H9 (cell line): ENCODE results near the gene ZNF408. TPM values are rescaled to one million over a fixed set of nuclear protein-coding genes. Genes with fewer than 3 reads are reported as not detected.

Experiments
- DNase-seq: peaks from one replicate; pipeline ENCODE4 v3.0.0-alpha.2; 2017
- H2AFZ ChIP-seq: one replicate; pipeline ENCODE4 v1.6.1; 2013; ENCODE audit warnings: mild to moderate bottlenecking, low read length, control low read depth, moderate library complexity
- H2AK5ac ChIP-seq: 2 replicates; pipeline ENCODE4 v1.6.1; 2013; ENCODE audit warnings: low read length, control low read depth, mixed read lengths; ENCODE audit not compliant: insufficient read length
- H2BK120ac ChIP-seq: one replicate; pipeline ENCODE4 v1.6.1; 2013; ENCODE audit warnings: low read depth, mild to moderate bottlenecking, low read length, control low read depth, inconsistent platforms; ENCODE audit not compliant: poor library complexity, severe bottlenecking
- H2BK12ac ChIP-seq: 2 replicates; pipeline ENCODE4 v1.6.1; 2013; ENCODE audit warnings: low read length, control low read depth, mixed read lengths, low read depth; ENCODE audit not compliant: insufficient read length
- H2BK15ac ChIP-seq: 2 replicates; pipeline ENCODE4 v1.6.1; 2013; ENCODE audit warnings: low read depth, low read length, control low read depth
- H2BK20ac ChIP-seq: one replicate; pipeline ENCODE4 v1.6.1; 2013; ENCODE audit warnings: low read depth, mild to moderate bottlenecking, low read length, control low read depth, inconsistent platforms; ENCODE audit not compliant: poor library complexity, severe bottlenecking
- H2BK5ac ChIP-seq: 2 replicates; pipeline ENCODE4 v1.6.1; 2013; ENCODE audit warnings: low read length, control low read depth, mixed read lengths; ENCODE audit not compliant: insufficient read length
- H3K14ac ChIP-seq: 2 replicates; pipeline ENCODE4 v1.6.1; 2013; ENCODE audit warnings: low read length, control low read depth; ENCODE audit not compliant: insufficient read depth
- H3K18ac ChIP-seq: 2 replicates; pipeline ENCODE4 v1.6.1; 2013; ENCODE audit warnings: low read depth, mild to moderate bottlenecking, mixed read lengths, low read length, control low read depth; ENCODE audit not compliant: insufficient read length
- H3K23ac ChIP-seq: 2 replicates; pipeline ENCODE4 v1.6.1; 2013; ENCODE audit warnings: low read length, control low read depth, mixed read lengths, low read depth; ENCODE audit not compliant: insufficient read length
- H3K23me2 ChIP-seq: 2 replicates; pipeline ENCODE4 v1.6.1; 2013; ENCODE audit warnings: low read depth, mild to moderate bottlenecking, mixed read lengths, low read length, control low read depth; ENCODE audit not compliant: insufficient read length, poor library complexity, severe bottlenecking
- H3K27ac ChIP-seq: 2 replicates; pipeline ENCODE4 v1.5.1; 2013; ENCODE audit warnings: low read length, control low read depth, mixed read lengths, low read depth; ENCODE audit not compliant: insufficient read length
- H3K27me3 ChIP-seq: 2 replicates; pipeline ENCODE4 v1.6.1; 2013; ENCODE audit warnings: low read length, control low read depth, inconsistent platforms; ENCODE audit not compliant: insufficient read depth
- H3K4ac ChIP-seq: 2 replicates; pipeline ENCODE4 v1.6.1; 2013; ENCODE audit warnings: low read depth, mild to moderate bottlenecking, control low read depth, inconsistent platforms, low read length, moderate library complexity
- H3K4me1 ChIP-seq: 2 replicates; pipeline ENCODE4 v1.6.1; 2013; ENCODE audit warnings: low read length, control low read depth, inconsistent platforms; ENCODE audit not compliant: insufficient read depth
- H3K4me2 ChIP-seq: 2 replicates; pipeline ENCODE4 v1.6.1; 2013; ENCODE audit warnings: low read length, control low read depth, mixed read lengths; ENCODE audit not compliant: insufficient read length, insufficient read depth
- H3K56ac ChIP-seq: 2 replicates; pipeline ENCODE4 v1.6.1; 2013; ENCODE audit warnings: low read depth, mild to moderate bottlenecking, mixed read lengths, low read length, control low read depth; ENCODE audit not compliant: insufficient read length
- H3K79me1 ChIP-seq: 2 replicates; pipeline ENCODE4 v1.6.1; 2013; ENCODE audit warnings: low read depth, mild to moderate bottlenecking, moderate library complexity, low read length, control low read depth, inconsistent platforms; ENCODE audit not compliant: insufficient read depth, poor library complexity, severe bottlenecking
- H3K79me2 ChIP-seq: 2 replicates; pipeline ENCODE4 v1.6.1; 2013; ENCODE audit warnings: low read length, control low read depth, inconsistent platforms; ENCODE audit not compliant: insufficient read depth
- H3K9ac ChIP-seq: 2 replicates; pipeline ENCODE4 v1.6.1; 2013; ENCODE audit warnings: low read length, control low read depth, mixed read lengths; ENCODE audit not compliant: insufficient read length; ENCODE audit errors: extremely low read depth
- H3K9me3 ChIP-seq: one replicate; pipeline ENCODE4 v1.6.1; 2013; ENCODE audit warnings: low read depth, low read length, inconsistent platforms; ENCODE audit not compliant: control insufficient read depth
- H3T11ph ChIP-seq: one replicate; pipeline ENCODE4 v1.6.1; 2013; ENCODE audit warnings: mild to moderate bottlenecking, low read length, control low read depth, inconsistent platforms
- H4K20me1 ChIP-seq: one replicate; pipeline ENCODE4 v1.6.1; 2013; ENCODE audit not compliant: control insufficient read depth, insufficient read length, insufficient read depth
- H4K5ac ChIP-seq: 2 replicates; pipeline ENCODE4 v1.6.1; 2013; ENCODE audit warnings: low read depth, mild to moderate bottlenecking, mixed read lengths, low read length, control low read depth; ENCODE audit not compliant: insufficient read length
- H4K8ac ChIP-seq: replicated peaks from 2 replicates; pipeline ENCODE4 v1.6.1; 2013; ENCODE audit warnings: low read length, control low read depth, mixed read lengths, low read depth; ENCODE audit not compliant: insufficient read length
- H4K91ac ChIP-seq: 2 replicates; pipeline ENCODE4 v1.6.1; 2013; ENCODE audit warnings: low read depth, mild to moderate bottlenecking, moderate library complexity, mixed read lengths, low read length, control low read depth; ENCODE audit not compliant: insufficient read length
- H3K27ac Mint-ChIP-seq, 3 experiments: 2 replicates in 2 of 3; 3 replicates in 1 of 3; pipeline ENCODE4 v1.8.0; 2020 to 2021; ENCODE audit warnings: mixed read lengths in 3 of 3, mild to moderate bottlenecking in 1 of 3, moderate library complexity in 1 of 3
- H3K27me3 Mint-ChIP-seq: 2 replicates; pipeline ENCODE4 v1.8.0; 2021; ENCODE audit warnings: low read depth, mild to moderate bottlenecking, moderate library complexity, mixed read lengths
- H3K36me3 Mint-ChIP-seq, 3 experiments: 2 replicates in 2 of 3; 3 replicates in 1 of 3; pipeline ENCODE4 v1.8.0; 2020 to 2021; ENCODE audit warnings: low read depth in 3 of 3, mixed read lengths in 3 of 3; ENCODE audit not compliant: insufficient read depth in 1 of 3
- H3K4me1 Mint-ChIP-seq, 2 experiments: 2 replicates each; pipeline ENCODE4 v1.8.0; 2020; ENCODE audit warnings: mixed read lengths in 2 of 2
- H3K4me3 Mint-ChIP-seq, 2 experiments: 2 replicates in 1 of 2; 3 replicates in 1 of 2; pipeline ENCODE4 v1.8.0; 2020 to 2021; ENCODE audit warnings: mild to moderate bottlenecking in 2 of 2, mixed read lengths in 2 of 2, moderate library complexity in 1 of 2
- H3K9me3 Mint-ChIP-seq, 2 experiments: 2 replicates in 1 of 2; 3 replicates in 1 of 2; pipeline ENCODE4 v1.8.0; 2020; ENCODE audit warnings: mild to moderate bottlenecking in 2 of 2, mixed read lengths in 2 of 2, moderate library complexity in 1 of 2
- WGBS: extraction: QIAGEN DNeasy Blood & Tissue Kit; methylation state at CpG from one replicate; pipeline ENCODE4 v1.1.7; 2013; ENCODE audit warnings: missing lambda C conversion rate, low lambda C conversion rate, mixed read lengths; ENCODE audit not compliant: insufficient read length; ENCODE audit errors: extremely low coverage; 5-methylcytosine and 5-hydroxymethylcytosine counted together
- total RNA-seq: library from RNA; stranded (reverse); gene quantifications from 2 replicates; pipeline ENCODE4 v1.2.1, GENCODE V29; 2021
- TF ChIP-seq, protein P1 (sequence below): fragments of 200-600 bp; sonication (generic); conservative IDR thresholded peaks from 3 replicates; pipeline ENCODE4 v1.8.0; 2021; ENCODE audit warnings: antibody characterized with exemption, mild to moderate bottlenecking

ZNF408 gene
- total RNA-seq, 1 experiment from 2014 or later: 16.6 TPM

DNA sequence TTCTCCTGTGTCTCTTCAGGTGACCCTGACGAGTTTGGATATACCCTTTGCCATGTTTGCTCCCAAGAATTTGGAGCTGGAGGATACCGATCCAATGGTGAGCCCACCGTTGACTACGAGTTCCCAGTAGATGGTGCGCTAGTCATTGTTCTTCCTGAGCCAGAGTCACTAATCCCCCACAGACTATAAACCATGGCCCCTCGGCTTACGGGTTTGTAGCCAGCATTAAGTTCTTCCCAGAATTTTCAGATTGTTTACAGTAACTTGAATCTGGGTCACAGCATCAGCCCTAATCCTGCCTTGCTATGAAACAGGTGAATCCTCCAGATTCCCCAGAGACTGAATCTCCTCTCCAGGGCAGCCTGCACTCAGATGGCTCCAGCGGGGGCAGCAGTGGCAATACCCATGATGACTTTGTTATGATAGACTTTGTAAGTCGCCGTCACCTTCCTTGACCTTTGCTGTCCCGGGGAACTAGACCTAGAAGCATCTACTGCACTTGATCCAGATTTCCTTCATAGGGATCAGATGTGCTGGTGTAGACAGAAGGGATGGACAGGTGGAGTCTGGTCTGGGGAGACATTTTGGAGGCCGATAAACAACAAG, 32.2 kb upstream of the ZNF408 start:
- Mint-ChIP-seq H3K4me1 (no peaks in the 10 kb centered on the region), H3K9me3 (no peaks in the 10 kb centered on the region), H3K36me3 (peaks cover 22 to 77% (median 75%) of the 10 kb centered on the region in 3 experiments; a peak in 6 of 7 replicates), H3K4me3 (no peak overlapping the region), H3K27me3 (no peaks in the 10 kb centered on the region), H3K27ac (no peak overlapping the region; a peak in 1 of 7 replicates)
- Histone ChIP-seq H3K79me1 (no peaks in the 10 kb centered on the region), H3K14ac (no peak overlapping the region), H4K91ac (no peak overlapping the region), H2BK5ac (no peak overlapping the region), H3K27ac (no peak overlapping the region), H3K23ac (no peak overlapping the region), H2AFZ (no peak overlapping the region), H2BK20ac (no peak overlapping the region), H3T11ph (no peak overlapping the region), H4K8ac (no peak overlapping the region), H3K9ac (no peak overlapping the region), H3K56ac (no peak overlapping the region), H2BK120ac (no peak overlapping the region), H3K79me2 (no peaks in the 10 kb centered on the region), H3K4ac (no peak overlapping the region), H2BK15ac (no peak overlapping the region), H2AK5ac (no peak overlapping the region), H4K20me1 (no peaks in the 10 kb centered on the region), H2BK12ac (no peak overlapping the region), H3K4me1 (no peaks in the 10 kb centered on the region), H3K23me2 (no peaks in the 10 kb centered on the region), H3K27me3 (no peaks in the 10 kb centered on the region), H3K18ac (no peak overlapping the region), H4K5ac (no peak overlapping the region), H3K9me3 (no peaks in the 10 kb centered on the region), H3K4me2 (no peak overlapping the region)
- no CpG with 5 or more reads among the region's 12 CpGs for WGBS
- TF ChIP-seq, protein P1, sequence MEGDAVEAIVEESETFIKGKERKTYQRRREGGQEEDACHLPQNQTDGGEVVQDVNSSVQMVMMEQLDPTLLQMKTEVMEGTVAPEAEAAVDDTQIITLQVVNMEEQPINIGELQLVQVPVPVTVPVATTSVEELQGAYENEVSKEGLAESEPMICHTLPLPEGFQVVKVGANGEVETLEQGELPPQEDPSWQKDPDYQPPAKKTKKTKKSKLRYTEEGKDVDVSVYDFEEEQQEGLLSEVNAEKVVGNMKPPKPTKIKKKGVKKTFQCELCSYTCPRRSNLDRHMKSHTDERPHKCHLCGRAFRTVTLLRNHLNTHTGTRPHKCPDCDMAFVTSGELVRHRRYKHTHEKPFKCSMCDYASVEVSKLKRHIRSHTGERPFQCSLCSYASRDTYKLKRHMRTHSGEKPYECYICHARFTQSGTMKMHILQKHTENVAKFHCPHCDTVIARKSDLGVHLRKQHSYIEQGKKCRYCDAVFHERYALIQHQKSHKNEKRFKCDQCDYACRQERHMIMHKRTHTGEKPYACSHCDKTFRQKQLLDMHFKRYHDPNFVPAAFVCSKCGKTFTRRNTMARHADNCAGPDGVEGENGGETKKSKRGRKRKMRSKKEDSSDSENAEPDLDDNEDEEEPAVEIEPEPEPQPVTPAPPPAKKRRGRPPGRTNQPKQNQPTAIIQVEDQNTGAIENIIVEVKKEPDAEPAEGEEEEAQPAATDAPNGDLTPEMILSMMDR: no peak
- DNase-seq: no peak
